GM18868 (cell line): ENCODE measurements around the gene PLGRKT.
"Not testable (repeated sequence)": the region's sequence is repeated elsewhere in the genome, so short reads cannot be mapped to it uniquely, and the experiment has no call there.

Experiments used
- ATAC-seq: cut with Tn5 transposase; IDR thresholded peaks from one replicate; pipeline ENCODE4 v1.9.1; 2021; ENCODE audit warnings: mild to moderate bottlenecking, moderate library complexity; ENCODE audit not compliant: unreplicated experiment

The PLGRKT gene

GRCh38 chr9:5321601-5322000 lies 116.1 kb downstream of the PLGRKT start:
- not testable (repeated sequence) for ATAC-seq

DNA sequence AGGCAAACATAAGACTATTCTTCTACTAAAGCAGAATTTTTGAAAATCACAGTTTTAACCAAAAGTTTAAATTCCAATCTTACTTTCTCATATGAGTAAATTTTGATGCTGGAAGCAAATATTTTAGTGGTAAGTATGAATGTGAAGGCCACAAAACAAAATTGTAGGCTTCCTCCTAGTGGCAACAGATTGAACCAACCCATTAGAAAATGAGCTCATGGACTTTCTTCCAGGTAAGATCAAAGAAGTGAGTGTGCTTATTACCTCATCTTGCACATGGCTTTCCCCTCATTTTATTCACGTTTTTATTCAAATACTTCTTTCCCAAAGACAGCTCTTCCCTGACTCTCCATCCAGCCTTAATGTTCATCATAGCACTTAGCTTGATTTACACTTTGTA lies 116.7 kb downstream of the PLGRKT start:
- no peak for ATAC-seq

- ATAC-seq, result not testable (repeated sequence)
Observed at GRCh38 chr9:5316406-5316805, 121.3 kb downstream of the PLGRKT start.

DNA sequence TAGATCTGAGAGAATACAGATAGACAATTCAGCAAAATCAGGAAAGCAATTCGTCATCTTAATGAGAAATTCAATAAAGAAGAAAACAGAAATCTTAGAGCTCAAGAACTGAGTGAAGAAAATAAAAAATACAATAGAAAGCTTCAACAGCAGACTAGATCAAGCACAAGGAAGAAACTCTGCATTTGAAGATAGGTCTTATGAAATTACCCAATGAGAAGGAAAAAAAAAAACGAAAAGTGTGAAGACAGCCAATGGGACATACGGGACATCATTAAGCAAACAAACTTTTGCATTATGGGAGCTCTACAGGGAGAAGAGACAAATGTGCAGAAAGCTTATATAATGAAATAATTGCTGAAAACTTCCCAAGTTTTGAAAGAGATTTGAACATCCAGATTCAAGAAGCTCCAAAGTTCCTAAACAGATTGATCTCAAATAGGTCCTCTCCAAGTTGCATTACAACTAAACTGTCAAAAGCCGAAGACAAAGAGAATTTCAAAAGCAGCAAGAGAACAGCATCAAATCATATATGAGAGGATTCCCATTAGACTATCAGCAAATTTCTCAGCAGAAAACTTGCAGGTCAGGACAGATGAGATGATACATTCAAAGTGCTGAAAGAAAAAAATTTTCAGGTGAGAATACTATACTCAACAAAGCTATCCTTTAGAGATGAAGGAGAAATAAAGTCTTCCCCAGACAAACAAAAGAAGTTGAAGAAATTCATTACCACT lies 122.4 kb downstream of the PLGRKT start:
- ATAC-seq, result no peak

- ATAC-seq, result no peak
Observed at GRCh38 chr9:5310851-5311250, 126.9 kb downstream of the PLGRKT start.
